ENCODE measurements around the gene PIGZ.

DNA sequence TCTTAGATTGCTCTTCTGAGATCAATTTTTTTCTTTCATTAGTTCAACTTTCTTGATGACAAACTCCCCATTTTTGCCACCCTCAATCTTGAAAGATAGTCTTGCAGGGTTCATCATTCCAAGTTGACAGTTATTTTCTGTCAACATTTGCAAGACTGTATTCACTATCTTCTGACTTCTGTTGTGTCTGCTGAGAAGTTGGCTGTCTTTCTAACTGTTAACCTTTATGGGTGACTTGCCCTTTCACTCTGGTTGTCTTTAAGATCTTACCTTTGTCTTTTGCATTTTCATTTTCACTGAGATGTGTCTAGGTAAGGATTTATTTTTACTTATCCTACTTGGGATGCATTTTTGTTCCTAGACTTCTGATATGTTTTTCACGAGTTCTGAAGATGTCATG lies 14.6 kb upstream of the PIGZ start:
- TF ChIP-seq ZNF274 (IDR thresholded peaks at IDR 0.05; ENCODE audit: low read depth, low read length) = no peak
- TF ChIP-seq YY1 (IDR thresholded peaks at IDR 0.05; ENCODE audit: insufficient read depth, insufficient read length) = no peak
- no peak for TF ChIP-seq SUZ12 (IDR thresholded peaks at IDR 0.05; ENCODE audit: extremely low read depth, insufficient read depth, insufficient read length)
